Measurements from ENCODE around the gene RHBDD3.

The RHBDD3 gene

DNA sequence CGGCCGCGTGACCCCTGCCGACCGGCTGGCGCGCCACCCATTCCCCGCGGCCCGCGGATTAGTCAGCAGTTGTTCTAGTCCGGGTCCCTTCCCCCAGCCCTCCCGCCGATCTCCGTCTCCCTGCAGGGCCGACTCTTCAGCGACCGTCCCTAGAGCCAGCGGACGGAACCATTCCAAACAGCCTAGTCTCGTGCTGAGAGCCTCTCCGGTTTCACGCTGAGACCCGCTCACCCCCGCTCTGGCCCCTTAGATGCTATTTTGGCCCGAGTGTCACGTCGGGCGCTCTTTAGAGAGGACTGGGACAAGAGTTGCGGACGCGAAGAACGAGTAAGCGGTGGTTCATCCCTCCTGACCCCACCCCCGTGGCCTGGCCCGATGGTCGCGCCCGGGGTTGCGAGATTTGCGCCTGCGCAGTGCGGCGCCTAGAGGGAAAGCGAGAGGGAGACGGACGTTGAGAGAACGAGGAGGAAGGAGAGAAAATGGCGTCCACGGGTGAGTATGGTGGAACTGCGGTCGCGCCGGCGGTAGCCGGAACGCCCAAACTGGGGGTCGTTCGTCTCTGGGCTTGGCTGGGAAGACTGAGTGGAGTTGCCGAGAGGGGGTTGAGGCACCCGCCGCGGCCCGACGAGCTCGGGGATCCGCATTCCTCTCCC, at the start of gene RHBDD3, which contains the start of gene EWSR1:
Gene RHBDD3, minus strand, starts transcription at position 124 of the 653 bp plus-strand sequence. CDS start 2,355 bp downstream, outside the sequence.
Gene EWSR1, plus strand, starts transcription at position 411 of the 653 bp plus-strand sequence. Its CDS starts 69 bp downstream, at position 480.
- peak in 1 of 2 experiments; percentile 97 for DNase-seq

DNA sequence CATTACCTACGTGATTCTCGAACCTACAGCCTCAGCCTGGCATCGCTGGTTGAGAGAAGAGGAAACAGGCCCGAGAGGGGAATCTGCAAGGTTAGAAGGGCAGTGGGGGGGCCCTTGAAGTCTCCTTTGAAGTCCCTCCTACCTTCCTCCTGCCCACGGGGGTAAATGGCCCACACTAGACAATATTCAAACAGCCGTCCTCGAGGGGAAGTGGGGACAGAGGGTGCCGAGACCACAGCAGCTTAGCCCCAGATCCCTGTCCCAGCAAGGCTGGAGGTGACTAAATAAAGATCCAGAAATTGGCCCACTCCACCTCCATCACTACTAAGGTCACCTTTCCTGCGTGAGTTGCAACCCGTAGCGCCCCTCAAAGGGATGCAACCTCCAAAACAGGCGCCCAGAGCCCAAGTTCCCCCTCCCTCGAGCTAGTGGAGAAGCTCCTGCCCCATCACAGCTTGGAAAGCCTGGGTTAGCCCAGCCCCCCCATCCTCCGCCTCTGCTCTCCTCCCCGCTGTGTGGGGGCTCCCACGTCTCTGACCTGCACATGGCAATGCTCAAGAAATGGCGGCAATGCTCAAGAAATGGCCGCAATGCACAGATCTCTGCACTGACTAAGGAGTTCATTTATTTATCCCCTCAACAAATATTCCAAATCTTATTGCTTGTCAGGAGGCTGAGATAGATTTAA, 48.5 kb upstream of the RHBDD3 start:
- DNase-seq, result no peak

DNA sequence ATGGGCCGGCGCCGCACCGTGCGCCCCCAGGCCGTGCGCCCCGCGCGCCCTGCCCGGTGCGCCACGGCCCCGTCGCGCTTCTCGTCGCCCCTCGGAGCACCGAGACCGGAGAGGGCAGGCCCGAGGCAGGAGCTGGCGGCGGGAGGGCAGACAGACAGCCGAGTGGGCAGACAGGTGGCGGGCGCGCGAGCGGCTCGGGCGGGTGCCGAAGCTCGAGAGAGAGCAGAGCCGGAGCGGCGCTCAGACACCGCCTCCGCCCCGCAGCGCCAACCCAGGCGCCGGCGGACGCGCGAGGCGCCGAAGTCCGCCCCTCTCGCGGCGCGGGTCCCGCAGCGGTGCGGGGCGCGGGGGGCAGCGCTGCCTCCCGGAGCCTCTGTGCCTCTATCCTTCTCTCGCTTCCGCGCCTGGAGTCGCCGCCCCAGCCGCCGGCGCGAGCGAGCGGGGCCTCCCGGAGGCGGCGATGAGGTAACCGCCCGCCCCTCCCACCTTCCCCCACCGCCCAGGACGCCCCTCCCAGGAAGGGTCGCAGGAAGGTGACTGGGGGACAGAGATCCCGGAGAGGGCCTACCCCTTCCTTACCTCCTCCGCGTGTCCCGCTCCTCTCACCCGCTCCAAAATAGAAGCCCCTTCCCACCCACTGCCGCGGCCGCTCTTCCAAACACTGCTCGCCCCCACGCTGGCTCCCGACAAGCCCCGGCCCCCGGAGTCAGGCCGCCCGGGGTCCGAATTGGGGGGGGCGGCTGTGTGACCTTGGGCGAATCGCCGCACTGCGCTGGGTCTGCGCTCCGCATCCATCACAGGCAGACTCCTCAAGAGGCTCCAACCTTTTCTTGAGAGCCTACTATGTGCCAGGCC, 47.7 kb upstream of the RHBDD3 start, which contains the start of gene RASL10A:
Gene RASL10A, minus strand, starts transcription at position 412 of the 855 bp plus-strand sequence. CDS start 451 bp downstream, outside the sequence.
- no peak for DNase-seq

DNA sequence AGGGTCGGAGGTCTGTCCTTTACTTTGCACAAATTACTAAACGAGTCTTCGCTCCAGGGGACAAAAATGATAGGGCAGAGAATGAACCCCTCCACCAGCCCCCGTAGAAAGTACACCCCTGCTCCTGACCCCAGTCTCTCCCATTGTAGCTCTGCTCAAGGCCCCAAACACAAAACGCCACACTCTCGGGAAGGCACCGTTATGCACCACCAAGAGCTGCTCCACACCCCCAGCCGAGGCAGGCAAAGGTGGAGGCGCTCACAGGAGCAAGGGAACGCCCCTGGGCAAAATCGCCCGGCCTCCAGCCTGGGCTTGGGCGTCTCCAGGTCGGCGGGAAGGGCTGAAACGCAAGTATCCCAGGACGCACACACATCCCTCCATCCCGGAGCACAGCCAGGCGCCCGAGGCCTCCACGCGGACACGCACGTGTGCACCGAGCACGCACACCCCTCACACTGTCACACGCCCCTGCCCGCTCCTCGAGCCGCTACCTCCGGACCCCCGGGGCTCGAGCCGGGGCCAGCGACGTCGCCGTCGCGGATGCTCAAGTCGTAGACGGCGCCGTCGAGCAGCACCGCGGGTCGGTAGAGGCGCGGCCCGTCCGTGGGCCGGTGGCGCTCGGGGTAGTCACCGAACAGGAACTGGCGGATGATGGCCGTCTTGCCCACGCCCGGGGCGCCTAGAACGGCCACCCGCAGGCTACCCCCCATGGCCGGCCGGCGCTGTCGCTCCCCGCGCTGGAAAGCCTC, 46.9 kb upstream of the RHBDD3 start:
- no peak for DNase-seq

DNA sequence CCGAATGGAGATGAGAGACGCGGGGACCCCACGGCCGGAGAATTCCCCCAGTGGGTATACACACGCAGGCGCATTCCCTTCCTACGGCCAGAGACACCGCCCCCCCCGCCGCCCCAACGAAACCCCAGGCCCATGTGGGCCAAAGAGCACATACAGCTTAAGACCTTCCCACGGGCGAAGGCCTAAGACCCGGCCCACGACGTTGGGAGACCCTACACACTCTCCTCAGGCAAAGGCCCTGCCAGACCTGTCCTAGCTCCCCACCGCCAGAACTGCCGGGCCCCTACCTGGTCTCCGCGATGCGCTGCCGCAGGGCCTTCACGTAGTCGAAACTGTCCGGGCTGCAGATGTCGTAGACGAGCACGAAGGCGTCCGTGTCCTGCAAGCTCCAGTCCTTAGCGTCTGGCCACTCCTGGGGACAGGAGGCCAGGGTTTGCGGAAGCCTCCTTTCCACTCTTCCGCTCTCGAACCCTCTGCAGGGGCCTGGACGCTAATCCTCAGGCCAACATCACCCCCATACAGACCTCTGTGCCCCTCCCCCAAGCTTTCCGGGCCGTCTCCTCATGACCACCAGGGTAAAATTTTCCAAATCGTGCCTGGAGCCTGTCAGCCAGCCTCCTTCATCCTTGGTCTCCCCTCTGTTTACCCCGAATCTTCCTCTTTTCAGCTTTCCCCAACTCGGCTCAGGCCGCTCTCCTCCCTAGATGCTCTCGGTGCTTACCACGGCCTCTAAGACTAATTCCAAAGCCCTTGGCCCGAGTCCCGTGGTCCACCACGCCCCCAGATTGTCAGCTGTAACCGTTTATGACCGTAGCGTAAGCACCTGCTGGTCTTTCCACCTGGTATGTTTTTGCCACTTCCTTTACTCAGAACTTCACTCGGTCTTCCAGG, 46.0 kb upstream of the RHBDD3 start:
- DNase-seq, result no peak

DNA sequence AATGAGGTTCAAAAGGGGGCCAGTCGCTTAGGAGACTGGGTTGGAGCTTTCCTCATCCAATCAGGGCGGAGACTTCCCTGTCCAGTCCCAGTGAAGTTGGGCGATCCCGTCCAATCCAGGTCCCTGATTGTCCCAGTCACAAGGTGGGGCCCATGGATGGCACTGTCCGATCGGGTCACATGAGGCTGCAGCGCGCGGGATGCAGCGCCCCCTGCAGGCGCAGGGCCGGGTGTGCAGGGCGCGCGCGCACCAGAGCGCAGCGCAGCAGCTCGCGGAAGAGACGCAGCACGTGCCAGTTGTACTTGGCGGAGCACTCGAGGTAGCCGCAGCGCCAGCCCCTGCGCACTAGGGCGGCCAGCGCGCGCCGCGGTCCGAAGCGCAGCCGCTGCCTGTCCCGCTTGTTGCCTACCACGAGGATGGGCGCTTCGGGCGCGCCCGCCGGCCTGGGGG, 45.4 kb upstream of the RHBDD3 start:
- no peak for DNase-seq

DNA sequence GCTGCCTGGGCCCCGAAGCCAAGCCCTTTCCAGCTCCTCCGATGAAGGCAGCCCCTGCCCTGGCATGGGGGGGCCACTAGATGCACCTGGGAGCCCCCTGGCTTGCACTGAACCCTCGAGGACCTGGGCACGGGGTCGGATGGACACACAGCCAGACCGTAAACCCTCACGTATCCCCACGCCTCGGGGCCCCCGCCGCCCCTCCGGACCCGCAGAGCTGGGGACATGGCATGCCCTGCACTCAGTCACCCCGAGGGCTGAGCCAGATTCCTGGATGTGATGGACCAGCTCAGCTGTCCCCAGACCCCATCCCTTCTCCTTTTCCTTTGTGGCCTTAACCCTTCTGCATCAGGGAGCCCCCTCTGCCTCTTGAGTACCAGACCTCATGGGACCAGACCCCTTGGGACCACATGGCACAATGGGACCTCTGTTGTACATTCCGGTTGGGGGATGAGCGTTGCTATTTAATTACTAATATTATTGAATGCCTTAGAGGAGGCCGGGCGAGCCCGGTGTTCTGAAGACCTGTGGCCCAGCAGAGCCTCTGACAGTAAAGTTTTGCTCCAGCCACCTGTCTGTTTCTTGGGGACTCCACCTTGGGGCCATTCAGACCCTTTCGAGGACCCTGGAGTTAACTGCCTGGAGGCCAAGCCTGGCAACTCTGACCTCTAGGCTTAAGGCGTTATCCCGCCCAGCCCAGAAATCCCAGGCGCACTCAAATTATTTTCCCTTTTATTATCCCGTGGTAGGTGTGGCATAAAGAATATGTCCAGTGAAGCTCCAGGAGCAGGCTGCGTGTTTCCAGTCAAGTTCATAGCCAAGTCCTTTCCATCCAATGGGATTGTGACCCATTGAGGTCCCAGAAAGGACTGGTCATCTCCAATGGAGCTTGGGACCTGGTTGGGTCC, 44.7 kb upstream of the RHBDD3 start:
- no peak for DNase-seq

DNA sequence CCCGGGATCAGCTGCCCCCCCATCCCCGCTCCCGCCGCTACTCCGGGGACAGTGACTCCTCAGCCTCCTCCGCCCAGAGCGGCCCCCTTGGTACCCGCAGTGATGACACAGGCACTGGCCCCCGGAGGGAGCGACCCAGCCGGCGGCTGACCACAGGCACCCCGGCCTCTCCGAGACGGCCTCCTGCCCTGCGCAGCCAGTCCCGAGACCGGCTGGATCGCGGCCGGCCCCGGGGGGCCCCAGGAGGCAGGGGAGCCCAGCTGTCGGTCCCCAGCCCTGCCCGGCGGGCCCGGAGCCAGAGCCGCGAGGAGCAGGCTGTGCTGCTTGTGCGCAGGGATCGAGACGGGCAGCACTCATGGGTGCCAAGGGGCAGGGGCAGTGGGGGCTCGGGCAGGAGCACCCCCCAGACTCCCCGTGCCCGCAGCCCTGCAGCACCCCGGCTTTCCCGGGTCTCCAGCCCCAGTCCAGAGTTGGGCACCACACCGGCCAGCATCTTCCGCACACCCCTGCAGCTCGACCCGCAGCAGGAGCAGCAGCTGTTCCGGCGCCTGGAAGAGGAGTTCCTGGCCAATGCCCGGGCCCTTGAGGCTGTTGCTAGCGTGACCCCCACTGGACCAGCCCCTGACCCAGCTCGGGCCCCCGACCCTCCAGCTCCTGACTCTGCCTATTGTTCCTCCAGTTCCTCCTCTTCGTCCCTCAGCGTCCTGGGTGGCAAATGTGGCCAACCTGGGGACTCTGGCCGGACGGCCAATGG, 43.9 kb upstream of the RHBDD3 start:
- DNase-seq, result no peak

DNA sequence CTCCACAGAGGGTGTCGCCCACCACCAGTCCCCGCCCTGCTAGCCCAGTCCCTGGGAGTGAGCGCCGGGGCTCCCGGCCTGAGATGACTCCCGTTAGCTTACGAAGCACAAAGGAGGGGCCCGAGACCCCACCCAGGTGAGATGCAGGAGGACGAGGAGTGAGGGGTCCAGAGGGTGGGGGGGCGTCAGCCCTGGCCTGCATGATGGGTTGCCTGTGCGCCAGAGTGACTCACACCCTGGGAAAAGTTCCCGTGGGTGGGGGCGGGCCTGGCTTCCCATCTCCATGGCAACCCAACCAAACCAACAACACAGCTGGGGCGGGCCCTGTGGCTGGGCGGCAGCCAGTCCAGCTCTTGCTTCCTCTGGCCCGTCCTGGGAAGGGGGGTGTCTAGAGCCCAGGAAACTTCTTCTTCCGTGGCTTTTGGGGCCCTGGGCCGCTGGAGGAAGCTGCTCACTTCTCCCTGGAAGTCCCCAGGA, 43.1 kb upstream of the RHBDD3 start:
- DNase-seq, result no peak

DNA sequence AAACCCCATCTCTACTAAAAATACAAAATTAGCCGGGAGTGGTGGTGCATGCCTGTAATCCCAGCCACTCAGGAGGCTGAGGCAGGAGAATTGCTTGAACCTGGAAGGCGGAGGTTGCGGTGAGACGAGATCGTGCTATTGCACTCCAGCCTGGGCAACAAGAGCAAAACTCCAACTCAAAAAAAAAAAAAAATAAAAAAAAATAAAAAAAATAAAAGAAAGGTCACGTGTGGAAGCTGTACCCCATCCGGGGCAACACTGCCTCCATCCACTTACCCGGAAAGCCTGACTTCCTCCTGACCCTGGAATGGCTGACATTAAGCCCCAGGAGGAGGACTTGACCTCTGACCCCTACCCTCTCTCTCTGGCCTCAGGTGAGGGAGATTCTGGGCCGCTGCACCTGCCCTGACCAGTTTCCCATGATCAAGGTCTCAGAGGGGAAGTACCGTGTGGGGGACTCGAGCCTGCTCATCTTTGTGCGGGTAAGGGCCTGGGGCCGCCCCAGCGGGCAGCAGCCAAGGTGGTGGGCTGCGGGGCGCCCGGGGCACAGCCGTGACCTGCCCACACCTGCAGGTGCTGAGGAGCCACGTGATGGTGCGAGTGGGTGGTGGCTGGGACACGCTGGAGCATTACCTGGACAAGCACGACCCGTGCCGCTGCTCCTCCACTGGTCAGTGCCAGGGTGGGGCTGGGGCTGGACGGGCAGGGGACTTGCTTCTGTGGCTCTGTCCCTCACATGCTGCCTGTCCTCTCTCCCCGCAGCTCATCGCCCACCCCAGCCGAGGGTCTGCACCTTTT, 42.5 kb upstream of the RHBDD3 start:
- DNase-seq, result no peak

DNA sequence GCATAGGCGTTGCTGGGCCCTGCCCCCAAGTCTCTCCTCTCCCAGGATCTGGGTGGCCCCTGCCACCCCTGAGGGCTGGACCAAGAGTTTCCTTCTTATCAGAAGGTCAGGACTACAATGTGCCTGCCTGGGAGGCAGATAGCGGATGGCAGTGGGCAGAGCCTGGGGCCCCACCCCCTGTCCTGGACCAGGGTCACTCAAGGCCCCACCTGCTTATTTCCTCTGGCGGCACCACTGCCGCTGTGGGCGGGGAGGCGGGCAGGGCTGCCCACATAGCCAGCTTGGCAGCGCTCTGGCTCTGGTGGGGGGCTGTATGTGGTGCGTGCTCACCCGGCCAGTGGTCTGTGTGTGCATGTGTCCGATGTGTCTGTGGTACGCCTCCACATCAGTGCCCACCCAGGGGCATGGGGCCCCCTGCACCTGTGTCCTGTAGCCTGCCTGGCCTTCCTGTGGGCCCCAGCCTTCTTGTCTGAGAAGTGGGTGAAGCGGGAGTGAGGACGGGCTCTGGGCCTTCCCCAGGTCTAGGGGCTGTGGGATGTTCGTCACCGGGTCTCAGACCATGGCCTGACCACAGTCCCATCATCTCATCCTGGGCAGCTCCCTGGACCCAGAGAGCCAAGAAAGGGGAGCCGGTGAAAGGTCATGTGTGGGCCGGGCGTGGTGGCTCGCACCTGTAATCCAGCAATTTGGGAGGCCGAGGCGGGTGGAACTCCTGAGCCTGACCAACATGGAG, 41.7 kb upstream of the RHBDD3 start:
- DNase-seq, result no peak

DNA sequence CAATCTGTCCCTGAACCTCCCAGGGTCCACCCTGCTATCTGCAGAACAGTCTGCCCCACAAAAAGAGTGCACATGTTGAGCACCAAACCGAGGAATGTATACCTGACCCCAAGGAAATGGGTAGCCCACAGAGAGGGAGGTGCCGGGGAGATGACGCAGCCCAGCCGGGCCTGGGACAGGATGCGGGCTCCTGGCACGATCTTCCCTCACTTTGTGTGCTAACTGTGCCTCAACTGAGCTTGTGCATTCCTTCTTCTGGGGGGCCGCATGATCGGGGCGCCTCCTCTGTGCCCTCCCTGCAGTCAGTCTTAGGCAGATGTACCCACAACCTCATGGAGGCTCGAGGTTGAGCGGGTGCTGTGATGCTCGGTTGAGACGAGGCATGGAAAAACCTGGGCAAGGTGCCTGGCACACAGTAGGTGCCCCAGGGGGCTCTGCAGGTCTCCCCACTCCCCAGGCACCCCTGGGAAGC, 41.0 kb upstream of the RHBDD3 start:
- DNase-seq, result no peak

DNA sequence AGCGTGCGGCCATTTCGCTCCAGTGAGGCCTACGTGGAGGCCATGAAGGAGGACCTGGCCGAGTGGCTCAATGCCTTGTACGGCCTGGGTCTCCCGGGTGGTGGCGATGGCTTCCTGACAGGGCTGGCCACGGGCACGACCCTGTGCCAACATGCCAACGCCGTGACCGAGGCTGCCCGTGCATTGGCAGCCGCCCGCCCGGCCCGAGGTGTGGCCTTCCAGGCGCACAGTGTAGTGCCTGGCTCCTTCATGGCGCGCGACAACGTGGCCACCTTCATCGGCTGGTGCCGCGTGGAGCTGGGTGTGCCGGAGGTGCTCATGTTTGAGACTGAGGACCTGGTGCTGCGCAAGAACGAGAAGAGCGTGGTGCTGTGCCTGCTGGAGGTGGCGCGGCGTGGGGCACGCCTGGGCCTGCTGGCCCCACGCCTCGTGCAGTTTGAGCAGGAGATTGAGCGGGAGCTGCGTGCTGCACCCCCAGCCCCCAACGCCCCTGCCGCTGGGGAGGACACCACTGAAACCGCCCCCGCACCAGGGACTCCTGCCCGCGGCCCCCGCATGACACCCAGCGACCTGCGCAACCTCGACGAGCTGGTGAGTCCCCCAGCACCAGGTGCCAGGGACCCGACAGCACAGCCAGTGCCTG, 40.5 kb upstream of the RHBDD3 start:
- DNase-seq, result no peak

DNA sequence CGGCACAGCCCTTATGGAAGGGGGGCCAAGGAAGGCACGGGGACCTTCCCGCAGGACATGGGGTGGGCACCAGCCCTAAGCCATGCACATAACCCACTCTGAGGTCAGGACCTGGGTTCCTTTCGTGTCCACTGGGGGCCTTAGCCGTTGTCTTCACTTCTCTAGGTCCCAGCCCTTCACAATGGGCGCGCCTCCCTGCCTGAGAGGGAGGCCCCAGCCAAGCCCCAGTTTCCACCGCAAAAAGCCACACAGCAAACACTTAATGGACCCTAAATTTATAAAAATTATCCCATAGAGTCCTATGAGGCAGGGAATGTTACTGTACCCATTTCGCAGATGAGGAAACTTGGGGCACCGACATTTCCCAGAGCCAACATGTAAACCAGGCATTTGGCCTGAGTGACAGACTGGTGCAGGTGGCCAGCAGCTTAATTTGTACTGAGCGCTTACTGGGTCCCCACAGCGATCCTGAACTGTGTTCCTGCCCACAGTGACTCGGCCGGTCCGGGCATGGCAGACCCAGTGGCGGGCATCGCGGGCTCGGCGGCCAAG, 39.9 kb upstream of the RHBDD3 start:
- no peak for DNase-seq

DNA sequence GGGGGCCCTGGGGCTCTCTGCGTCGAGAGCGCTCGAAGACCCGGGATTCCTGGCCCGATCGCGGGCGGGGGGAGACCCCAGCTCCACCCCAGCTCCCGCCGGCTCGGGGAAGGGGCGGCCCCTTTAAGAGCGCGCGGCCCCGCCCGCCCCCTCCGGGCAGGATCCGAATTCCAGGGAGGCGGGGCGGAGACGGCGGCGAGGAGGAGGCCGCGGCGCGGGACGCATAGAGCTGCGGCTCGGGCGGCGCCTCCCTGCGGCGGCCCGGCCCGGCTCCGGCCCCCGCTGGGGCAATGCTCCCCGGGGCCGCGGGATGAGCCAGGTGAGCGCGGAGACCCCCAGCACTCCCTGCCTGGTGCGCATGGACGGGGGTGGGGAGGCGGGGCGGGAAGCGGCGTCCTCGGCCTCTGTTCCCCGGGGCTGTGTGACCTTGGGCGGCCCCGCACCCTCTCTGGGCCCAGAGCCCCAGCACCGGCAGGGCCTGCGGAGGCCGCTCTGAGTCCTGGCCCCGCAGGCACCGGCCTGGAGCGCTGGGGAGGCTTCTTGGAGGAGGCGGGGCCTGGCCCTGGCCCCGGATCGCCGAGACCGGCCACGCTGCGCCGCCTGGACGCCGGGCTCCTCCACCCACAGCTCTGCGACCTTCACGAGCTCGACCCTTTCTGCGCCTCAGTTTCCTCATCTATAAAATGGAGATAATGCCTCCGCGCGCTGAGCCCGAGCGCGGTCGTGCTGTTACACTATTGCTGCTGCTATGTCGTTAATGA, 39.2 kb upstream of the RHBDD3 start:
- DNase-seq, result no peak
